H7 (cell line): Measurements from ENCODE around the gene UBE3D. TPM values are rescaled to one million over a fixed set of nuclear protein-coding genes. Genes with fewer than 3 reads are reported as not detected.
"Not testable (repeated sequence)": the region's sequence is repeated elsewhere in the genome, so short reads cannot be mapped to it uniquely, and the experiment has no call there.

ENCODE experiments used
- DNase-seq: peaks from one replicate; pipeline ENCODE4 v3.0.0; 2012
- H3K27me3 ChIP-seq: 2 replicates; pipeline ENCODE4 v1.6.0; 2011; ENCODE audit warnings: mild to moderate bottlenecking, low read length; ENCODE audit not compliant: control insufficient read depth, insufficient read depth
- H3K36me3 ChIP-seq: replicated peaks from 2 replicates; pipeline ENCODE4 v1.5.1; 2011; ENCODE audit warnings: low read length; ENCODE audit not compliant: control insufficient read depth, insufficient read depth
- H3K4me3 ChIP-seq: 2 replicates; pipeline ENCODE4 v1.5.1; 2011; ENCODE audit warnings: low read depth, mild to moderate bottlenecking, control low read depth, low read length, moderate library complexity; ENCODE audit not compliant: insufficient read depth
- total RNA-seq: library from RNA; depleted of rRNA; stranded (reverse); fragments of >200 nt; shearing (Covaris generic); gene quantifications from 2 replicates; pipeline ENCODE4 v1.2.3, GENCODE V29; 2014; rRNA removed

UBE3D gene
- total RNA-seq, 1 experiment from 2014 or later: 12.0 TPM

- no peaks in the 10 kb centered on the region for H3K36me3 ChIP-seq
- DNase-seq: no peak
- no peaks in the 10 kb centered on the region for H3K27me3 ChIP-seq
- no peak overlapping the region for H3K4me3 ChIP-seq
These were observed 195.0 kb downstream of the UBE3D start for GRCh38 chr6:82870582-82871172.

- no peak overlapping the region for H3K4me3 ChIP-seq
- H3K27me3 ChIP-seq: no peaks in the 10 kb centered on the region
- no peak for DNase-seq
These were observed 196.1 kb downstream of the UBE3D start for GRCh38 chr6:82869493-82869892.

GRCh38 chr6:82867946-82868345 is 197.7 kb downstream of the UBE3D start:
- Histone ChIP-seq H3K4me3 (no peak overlapping the region), H3K36me3 (no peaks in the 10 kb centered on the region), H3K27me3 (no peaks in the 10 kb centered on the region)
- no peak for DNase-seq

More at GRCh38 chr6:82869493-82869892, 196.1 kb downstream of the UBE3D start:
- no peaks in the 10 kb centered on the region for H3K36me3 ChIP-seq

GRCh38 chr6:82866446-82866845 is 199.2 kb downstream of the UBE3D start:
- Histone ChIP-seq H3K4me3 (no peak overlapping the region), H3K36me3 (no peaks in the 10 kb centered on the region), H3K27me3 (no peaks in the 10 kb centered on the region)
- no peak for DNase-seq

GRCh38 chr6:82865461-82865860 is 200.2 kb downstream of the UBE3D start:
- DNase-seq: no peak
- H3K36me3 ChIP-seq: no peaks in the 10 kb centered on the region
- no peaks in the 10 kb centered on the region for H3K27me3 ChIP-seq
- no peak overlapping the region for H3K4me3 ChIP-seq

- Histone ChIP-seq H3K27me3 (no peaks in the 10 kb centered on the region), H3K4me3 (no peak overlapping the region), H3K36me3 (no peaks in the 10 kb centered on the region)
- DNase-seq: no peak
These were observed 201.9 kb downstream of the UBE3D start for GRCh38 chr6:82863781-82864180.

GRCh38 chr6:82862543-82862942 is 203.1 kb downstream of the UBE3D start:
- H3K27me3 ChIP-seq: no peaks in the 10 kb centered on the region
- no peak overlapping the region for H3K4me3 ChIP-seq
- no peaks in the 10 kb centered on the region for H3K36me3 ChIP-seq
- DNase-seq: no peak

- no peak overlapping the region for H3K4me3 ChIP-seq
- H3K27me3 ChIP-seq: no peaks in the 10 kb centered on the region
- no peak for DNase-seq
- H3K36me3 ChIP-seq: no peaks in the 10 kb centered on the region
These were observed 204.5 kb downstream of the UBE3D start for GRCh38 chr6:82861121-82861520.

GRCh38 chr6:82856077-82856476 is 209.6 kb downstream of the UBE3D start:
- H3K36me3 ChIP-seq, H3K27me3 ChIP-seq, H3K4me3 ChIP-seq, DNase-seq: not testable (repeated sequence)

- DNase-seq, H3K4me3 ChIP-seq: not testable (repeated sequence)
These were observed 212.7 kb downstream of the UBE3D start for GRCh38 chr6:82852904-82853303.

GRCh38 chr6:82843291-82843885 is 222.3 kb downstream of the UBE3D start:
- no peak for DNase-seq

More at GRCh38 chr6:82852904-82853303, 212.7 kb downstream of the UBE3D start:
- not testable (repeated sequence) for H3K27me3 ChIP-seq, H3K36me3 ChIP-seq

GRCh38 chr6:82842721-82843120 is 222.9 kb downstream of the UBE3D start:
- Histone ChIP-seq H3K27me3 (no peaks in the 10 kb centered on the region), H3K36me3 (no peaks in the 10 kb centered on the region), H3K4me3 (no peak overlapping the region)
- DNase-seq: no peak

More at GRCh38 chr6:82843291-82843885, 222.3 kb downstream of the UBE3D start:
- Histone ChIP-seq H3K4me3 (no peak overlapping the region), H3K36me3 (no peaks in the 10 kb centered on the region), H3K27me3 (no peaks in the 10 kb centered on the region)

Other genes with a start within 250 kb of the UBE3D start
- 10.2 and 14.3 TPM in 2 replicates for gene DOP1A, start 1.8 kb upstream of the UBE3D start, total RNA-seq
- 36.9 and 47.4 TPM in 2 replicates for gene PGM3, start 127.4 kb upstream of the UBE3D start, total RNA-seq
- 2.6 and 3.2 TPM in 2 replicates for gene RWDD2A, start 127.5 kb upstream of the UBE3D start, total RNA-seq